IMR-90 (cell line): Measurements from ENCODE around the gene FGF21. TPM values are rescaled to one million over a fixed set of nuclear protein-coding genes. Genes with fewer than 3 reads are reported as not detected.
A peak's percentile ranks its signal among the peaks of the same experiment; 100 is the strongest.

Source experiments
- ATAC-seq: fragments of 200-7000 bp; cut with Tn5 transposase; 2 replicates; pipeline ENCODE4 v1.9.1; 2020; ENCODE audit warnings: low read depth, mild to moderate bottlenecking, moderate library complexity
- BruUV-seq: library from RNA; stranded (reverse); fragments of 400-500 nt; replicated peaks from 2 replicates; lab custom pipeline; 2021; lab: Mats Ljungman, UMichigan
- CTCF ChIA-PET: fragments of 300-600 bp; formaldehyde crosslinking; extraction: SDS; loops from one replicate; lab custom pipeline; 2021; ENCODE audit warnings: antibody characterized with exemption; lab: Yijun Ruan, JAX
- POLR2A ChIA-PET: fragments of 300-600 bp; sonication (Branson Sonifier 250); formaldehyde crosslinking; loops from one replicate; lab custom pipeline; 2022; ENCODE audit warnings: antibody characterized with exemption; ENCODE audit not compliant: unreplicated experiment; lab: Charles Lee
- DNase-seq: peaks from one replicate; pipeline ENCODE4 v3.0.0; 2013
- H2AFZ ChIP-seq: replicated peaks from 2 replicates; pipeline ENCODE3; 2013; ENCODE audit warnings: low read length, mild to moderate bottlenecking; ENCODE audit not compliant: poor library complexity
- H2AK5ac ChIP-seq: 2 replicates; pipeline ENCODE4 v1.6.1; 2013; ENCODE audit warnings: low read depth, low read length, inconsistent platforms
- H2AK9ac ChIP-seq: replicated peaks from 2 replicates; pipeline ENCODE3; 2013; ENCODE audit warnings: mild to moderate bottlenecking, low read depth, low read length, moderate library complexity; ENCODE audit not compliant: poor library complexity
- H2BK120ac ChIP-seq: 2 replicates; pipeline ENCODE4 v1.6.1; 2013; ENCODE audit warnings: low read depth, low read length, inconsistent platforms
- H2BK15ac ChIP-seq: 3 replicates; pipeline ENCODE4 v1.6.1; 2013; ENCODE audit warnings: low read depth, low read length, inconsistent platforms
- H2BK20ac ChIP-seq: 2 replicates; pipeline ENCODE4 v1.6.1; 2013; ENCODE audit warnings: low read depth, mild to moderate bottlenecking, inconsistent platforms, low read length, moderate library complexity
- H2BK5ac ChIP-seq: 2 replicates; pipeline ENCODE4 v1.6.1; 2013; ENCODE audit warnings: mild to moderate bottlenecking, low read depth, low read length, inconsistent platforms; ENCODE audit not compliant: poor library complexity, severe bottlenecking
- H3K14ac ChIP-seq: replicated peaks from 2 replicates; pipeline ENCODE4 v1.6.1; 2013; ENCODE audit warnings: low read depth, low read length, inconsistent platforms
- H3K18ac ChIP-seq: 2 replicates; pipeline ENCODE4 v1.6.1; 2013; ENCODE audit warnings: low read depth, low read length, control low read depth
- H3K23ac ChIP-seq: 2 replicates; pipeline ENCODE4 v1.6.1; 2013; ENCODE audit warnings: low read depth, low read length, inconsistent platforms
- H3K27ac ChIP-seq: 2 replicates; pipeline ENCODE4 v1.5.1; 2013; ENCODE audit warnings: mild to moderate bottlenecking, control low read depth, low read length; ENCODE audit not compliant: insufficient read depth
- H3K27me3 ChIP-seq: 2 replicates; pipeline ENCODE4 v1.6.1; 2013; ENCODE audit warnings: low read length; ENCODE audit not compliant: control insufficient read depth, insufficient read depth
- H3K36me3 ChIP-seq: 2 replicates; pipeline ENCODE4 v1.6.1; 2013; ENCODE audit warnings: low read length, mixed read lengths; ENCODE audit not compliant: control insufficient read depth, insufficient read depth
- H3K4ac ChIP-seq: 2 replicates; pipeline ENCODE4 v1.6.1; 2013; ENCODE audit warnings: low read depth, low read length, inconsistent platforms
- H3K4me1 ChIP-seq: 2 replicates; pipeline ENCODE4 v1.6.1; 2013; ENCODE audit warnings: low read length, mixed read lengths; ENCODE audit not compliant: control insufficient read depth, insufficient read depth
- H3K4me2 ChIP-seq: 2 replicates; pipeline ENCODE4 v1.6.1; 2013; ENCODE audit warnings: low read depth, mild to moderate bottlenecking, control low read depth, low read length, moderate library complexity
- H3K4me3 ChIP-seq: 2 replicates; pipeline ENCODE4 v1.5.1; 2013; ENCODE audit warnings: low read depth, mild to moderate bottlenecking, control low read depth, low read length, moderate library complexity; ENCODE audit not compliant: insufficient read depth
- H3K56ac ChIP-seq: 2 replicates; pipeline ENCODE4 v1.6.1; 2013; ENCODE audit warnings: low read length, inconsistent platforms; ENCODE audit not compliant: insufficient read depth; ENCODE audit errors: extremely low read depth
- H3K79me1 ChIP-seq, 2 experiments: 2 replicates each; pipeline ENCODE4 v1.6.1; 2013; ENCODE audit warnings: low read length in 2 of 2, inconsistent platforms in 1 of 2, low read depth in 1 of 2
- H3K9ac ChIP-seq: 2 replicates; pipeline ENCODE4 v1.6.1; 2013; ENCODE audit warnings: low read depth, low read length, control low read depth
- H3K9me1 ChIP-seq: 2 replicates; pipeline ENCODE4 v1.6.1; 2013; ENCODE audit warnings: low read length, inconsistent platforms; ENCODE audit not compliant: insufficient read depth
- H3K9me3 ChIP-seq: 2 replicates; pipeline ENCODE4 v1.6.1; 2013; ENCODE audit warnings: low read length; ENCODE audit not compliant: control insufficient read depth, insufficient read depth
- H4K20me1 ChIP-seq: 2 replicates; pipeline ENCODE4 v1.6.1; 2013; ENCODE audit warnings: low read length, inconsistent platforms; ENCODE audit not compliant: insufficient read depth
- H4K5ac ChIP-seq: 2 replicates; pipeline ENCODE4 v1.6.1; 2013; ENCODE audit warnings: mild to moderate bottlenecking, low read depth, low read length, control low read depth
- H4K8ac ChIP-seq, 2 experiments: 2 replicates each; pipeline ENCODE4 v1.6.1; 2013; ENCODE audit warnings: low read depth in 2 of 2, low read length in 2 of 2, control low read depth in 1 of 2, inconsistent platforms in 1 of 2
- H4K91ac ChIP-seq: 2 replicates; pipeline ENCODE4 v1.6.1; 2013; ENCODE audit warnings: low read depth, low read length, inconsistent platforms; ENCODE audit not compliant: insufficient read depth
- BHLHE40 ChIP-seq: fragments of 150-350 bp; IDR thresholded peaks from 2 replicates; pipeline ENCODE4 v1.6.1; 2016; ENCODE audit warnings: mild to moderate bottlenecking, low read depth, low read length
- CEBPB ChIP-seq: IDR thresholded peaks from 2 replicates; pipeline ENCODE4 v1.6.1; 2012; ENCODE audit warnings: low read depth, low read length, improper control_type of control experiment
- CTCF ChIP-seq: conservative IDR thresholded peaks from 2 replicates; pipeline ENCODE4 v1.5.1; 2012; ENCODE audit warnings: mild to moderate bottlenecking, low read depth, low read length, improper control_type of control experiment
- ELK1 ChIP-seq: fragments of 150-350 bp; IDR thresholded peaks from 2 replicates; pipeline ENCODE4 v1.6.1; 2016; ENCODE audit warnings: low read depth, mild to moderate bottlenecking, low read length, moderate library complexity, borderline replicate concordance
- FOS ChIP-seq: fragments of 150-350 bp; IDR thresholded peaks from 2 replicates; pipeline ENCODE4 v1.6.1; 2016; ENCODE audit warnings: low read depth, low read length
- MAZ ChIP-seq: IDR thresholded peaks from 2 replicates; pipeline ENCODE4 v1.6.1; 2012; ENCODE audit warnings: low read depth, mild to moderate bottlenecking, low read length, improper control_type of control experiment, moderate library complexity, borderline replicate concordance
- RCOR1 ChIP-seq: IDR thresholded peaks from 2 replicates; pipeline ENCODE4 v1.6.1; 2012; ENCODE audit warnings: mild to moderate bottlenecking, low read length, improper control_type of control experiment; ENCODE audit not compliant: insufficient replicate concordance
- RFX5 ChIP-seq: IDR thresholded peaks from 2 replicates; pipeline ENCODE4 v1.8.0; 2012; ENCODE audit warnings: low read depth, mild to moderate bottlenecking, low read length, moderate library complexity
- SMC3 ChIP-seq: fragments of 150-350 bp; IDR thresholded peaks from 2 replicates; pipeline ENCODE4 v1.6.1; 2016; ENCODE audit warnings: low read depth, mild to moderate bottlenecking, antibody characterized with exemption, low read length, moderate library complexity
- USF2 ChIP-seq: fragments of 150-350 bp; IDR thresholded peaks from 2 replicates; pipeline ENCODE4 v1.6.1; 2017; ENCODE audit warnings: mild to moderate bottlenecking, antibody characterized with exemption, low read length, low read depth
- WGBS, 2 experiments: methylation state at CpG; one replicate each; pipeline versions ENCODE4 v1.1.5 to v1.1.7; 2013; ENCODE audit warnings: missing lambda C conversion rate in 2 of 2; ENCODE audit not compliant: insufficient read length in 1 of 2; ENCODE audit errors: extremely low coverage in 2 of 2; 5-methylcytosine and 5-hydroxymethylcytosine counted together
- dilution Hi-C: fragments of 300-500 bp; cut with HindIII; formaldehyde crosslinking; loops from one replicate; pipeline ENCODE4 v1.14.3; 2018; ENCODE audit warnings: low sequenced_read_pairs; ENCODE audit not compliant: unreplicated experiment
- in situ Hi-C: fragments of 300-500 bp; cut with MboI; formaldehyde crosslinking; loops from 3 replicates; pipeline ENCODE4 v1.14.3; 2019; ENCODE audit warnings: low sequenced_read_pairs, inconsistent platforms, mixed read lengths
- intact Hi-C: fragments of 100-400 bp; cut with micrococcal nuclease; formaldehyde crosslinking; loops from 2 replicates; pipeline ENCODE4 v1.10.0; 2022
- polyA plus RNA-seq, 3 experiments: library from polyadenylated mRNA; depleted of rRNA; stranded (reverse); fragments of >200 nt; gene quantifications; 2 replicates each; pipeline ENCODE4 v1.2.3, GENCODE V29; 2012; ENCODE audit warnings: low replicate concordance in 1 of 3
- total RNA-seq: library from RNA; depleted of rRNA; stranded (reverse); fragments of >200 nt; gene quantifications from 2 replicates; pipeline ENCODE4 v1.2.3, GENCODE V29; 2012

Gene FGF21
- total and polyA plus RNA-seq, 2 of the 4 experiments (the other 2 are of a cell fraction): not detected

GRCh38 chr19:48720613-48721296, 34.6 kb upstream of the FGF21 start:
- no peaks in the 10 kb centered on the region for H3K27me3 ChIP-seq
- H3K4me1 ChIP-seq: peaks cover 10% of the 10 kb centered on the region
- H3K9me3 ChIP-seq: no peaks in the 10 kb centered on the region
- in situ Hi-C loops (no loop called here), dilution Hi-C loops (no loop called here), intact Hi-C loops (no loop called here)
- H3K4me2 ChIP-seq: peak overlapping the region; percentile 57
- peak overlapping the region; percentile 51 for H3K56ac ChIP-seq
- 0 out of 2 replicates have a peak overlapping the region, but pooled peaks have one; percentile 1 for H2BK20ac ChIP-seq
- H3K9me1 ChIP-seq: peaks cover 12% of the 10 kb centered on the region
- TF ChIP-seq SMC3 (no peak), CEBPB (no peak), CTCF (no peak), RCOR1 (no peak), MAZ (peak; percentile 95; the same call in 1 of the 2 replicates), USF2 (peak; percentile 87; the same call in 1 of the 2 replicates), ELK1 (no peak), RFX5 (no peak), BHLHE40 (peak; percentile 83), FOS (peak; percentile 88; the same call in 1 of the 2 replicates)
- 1% methylated on average over 16 of the region's 42 CpGs; no CpG with 5 or more reads in 1 of the 2 experiments for WGBS, 2 experiments
- no peaks in the 10 kb centered on the region for H4K20me1 ChIP-seq
- POLR2A ChIA-PET: no interaction called here
- H2AFZ ChIP-seq: peak overlapping the region; percentile 97
- peak overlapping the region; percentile 68 for H3K4ac ChIP-seq
- H3K23ac ChIP-seq: peak overlapping the region; percentile 6; the same call in 1 of the 2 replicates
- CTCF ChIA-PET: interaction anchor here (0.6 kb wide), 1 partner anchor 12 kb away, joined by 3 read pairs; no protein-coding TSS in a partner anchor
- H4K5ac ChIP-seq: peak overlapping the region; percentile 72
- H4K91ac ChIP-seq: peak overlapping the region; percentile 87
- no peaks in the 10 kb centered on the region for H3K36me3 ChIP-seq
- BruUV-seq: no TSS peak
- peak overlapping the region; percentile 79; the same call in 1 of the 3 replicates for H2BK15ac ChIP-seq
- H2BK120ac ChIP-seq: peak overlapping the region; percentile 41; the same call in 1 of the 2 replicates
- peak overlapping the region; percentile 33 for H3K18ac ChIP-seq
- peak overlapping the region; percentile 67 for H3K4me3 ChIP-seq
- DNase-seq (peak; percentile 99), ATAC-seq (peak; percentile 95)
- peak overlapping the region; percentile 74 for H3K27ac ChIP-seq
- H3K79me1 ChIP-seq: peaks cover 0 to 9% of the 10 kb centered on the region in 2 experiments; a peak in 2 of 4 replicates
- H2AK5ac ChIP-seq: peak overlapping the region; percentile 40
- H3K9ac ChIP-seq: peak overlapping the region; percentile 75
- peak overlapping the region; percentile 79 for H2BK5ac ChIP-seq
- peak overlapping the region; percentile 68 for H3K14ac ChIP-seq
- H4K8ac ChIP-seq: peak overlapping the region; percentile 44 to 97
- peak overlapping the region; percentile 87 for H2AK9ac ChIP-seq
